ENCODE measurements around the gene BFSP2. TPM values are rescaled to one million over a fixed set of nuclear protein-coding genes. Genes with fewer than 3 reads are reported as not detected.

The BFSP2 gene
- total and polyA plus RNA-seq, 2 donors (not counting 1 experiment from before 2014, with no cell fraction given) = 0.60 to 1.6 TPM

- no peak for ATAC-seq (ENCODE audit: low read depth)
- Histone ChIP-seq H3K4me1 (ENCODE audit: control insufficient read depth in 2 of 2, insufficient read depth in 2 of 2, low read length in 2 of 2) (peaks cover 12 to 15% of the 10 kb centered on the region in 2 donors), H4K20me1 (ENCODE audit: control insufficient read depth, insufficient read depth, low read length, poor library complexity, severe bottlenecking) (no peaks in the 10 kb centered on the region), H2AFZ (ENCODE audit: insufficient read depth, low read depth, low read length, poor library complexity, severe bottlenecking) (no peak overlapping the region), H3K9ac (ENCODE audit: low read length) (no peak overlapping the region), H3K27me3 (replicated peaks in 1 of 4; ENCODE audit: control extremely low read depth in 1 of 4, control insufficient read depth in 3 of 4, insufficient read depth in 4 of 4, low read length in 3 of 4) (no peaks in the 10 kb centered on the region), H3K4me2 (replicated peaks; ENCODE audit: low read depth, low read length, poor library complexity, severe bottlenecking) (no peak overlapping the region), H3K79me2 (ENCODE audit: control insufficient read depth, insufficient read depth, low read length) (no peaks in the 10 kb centered on the region), H3K4me3 (ENCODE audit: control extremely low read depth in 1 of 5, extremely low read depth in 1 of 5, insufficient read depth in 1 of 5, low read depth in 2 of 5, low read length in 4 of 5) (no peak overlapping the region), H3K36me3 (replicated peaks in 1 of 2; ENCODE audit: control extremely low read depth in 1 of 2, control insufficient read depth in 1 of 2, extremely low read depth in 1 of 2, insufficient read depth in 2 of 2, low read length in 1 of 2) (no peaks in the 10 kb centered on the region), H3K9me3 (ENCODE audit: control extremely low read depth in 1 of 3, control insufficient read depth in 2 of 3, insufficient read depth in 1 of 3, low read length in 2 of 3) (no peaks in the 10 kb centered on the region), H3K27ac (ENCODE audit: low read length in 2 of 2) (no peak overlapping the region)
- no CpG with 5 or more reads among the region's 1 CpG for WGBS (ENCODE audit: insufficient coverage)
- H3K27ac Mint-ChIP-seq = no peak overlapping the region
- TF ChIP-seq, protein P1, sequence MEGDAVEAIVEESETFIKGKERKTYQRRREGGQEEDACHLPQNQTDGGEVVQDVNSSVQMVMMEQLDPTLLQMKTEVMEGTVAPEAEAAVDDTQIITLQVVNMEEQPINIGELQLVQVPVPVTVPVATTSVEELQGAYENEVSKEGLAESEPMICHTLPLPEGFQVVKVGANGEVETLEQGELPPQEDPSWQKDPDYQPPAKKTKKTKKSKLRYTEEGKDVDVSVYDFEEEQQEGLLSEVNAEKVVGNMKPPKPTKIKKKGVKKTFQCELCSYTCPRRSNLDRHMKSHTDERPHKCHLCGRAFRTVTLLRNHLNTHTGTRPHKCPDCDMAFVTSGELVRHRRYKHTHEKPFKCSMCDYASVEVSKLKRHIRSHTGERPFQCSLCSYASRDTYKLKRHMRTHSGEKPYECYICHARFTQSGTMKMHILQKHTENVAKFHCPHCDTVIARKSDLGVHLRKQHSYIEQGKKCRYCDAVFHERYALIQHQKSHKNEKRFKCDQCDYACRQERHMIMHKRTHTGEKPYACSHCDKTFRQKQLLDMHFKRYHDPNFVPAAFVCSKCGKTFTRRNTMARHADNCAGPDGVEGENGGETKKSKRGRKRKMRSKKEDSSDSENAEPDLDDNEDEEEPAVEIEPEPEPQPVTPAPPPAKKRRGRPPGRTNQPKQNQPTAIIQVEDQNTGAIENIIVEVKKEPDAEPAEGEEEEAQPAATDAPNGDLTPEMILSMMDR (IDR thresholded peaks at IDR 0.05) = no peak
- TF ChIP-seq EZH2 (IDR thresholded peaks at IDR 0.05; ENCODE audit: borderline replicate concordance, insufficient read depth, low read depth, low read length, poor library complexity, severe bottlenecking) = no peak
- ChIA-PET CTCF (no interaction called here), POLR2A (no interaction called here)
- H3K9me3 Mint-ChIP-seq (ENCODE audit: insufficient read depth) = no peaks in the 10 kb centered on the region
- H3K4me3 Mint-ChIP-seq = no peak overlapping the region
- H3K27me3 Mint-ChIP-seq = no peaks in the 10 kb centered on the region
- H3K4me1 Mint-ChIP-seq = peaks cover 13% of the 10 kb centered on the region
- intact Hi-C loops (cut with micrococcal nuclease) = no loop called here
- DNase-seq = no peak
Measured at GRCh38 chr3:133503409-133503808, 103.6 kb downstream of the BFSP2 start.

DNA sequence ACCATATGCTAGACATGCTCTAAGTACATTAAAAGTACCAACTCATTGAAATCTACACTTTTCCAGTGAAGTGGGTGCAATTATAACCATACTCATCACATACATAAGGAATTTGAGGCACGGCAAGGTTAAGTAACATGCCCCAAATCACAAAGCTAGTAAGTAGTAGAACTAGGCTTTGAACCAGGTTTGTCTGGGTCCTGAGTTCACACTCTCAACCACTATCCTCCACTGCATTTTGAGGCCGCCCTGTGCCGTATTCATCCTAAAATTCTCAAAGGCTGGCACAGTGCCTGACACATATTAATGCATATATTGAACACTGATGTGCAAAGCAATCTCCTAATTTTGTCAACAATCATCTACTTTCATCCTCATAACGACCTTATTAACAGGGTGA, 104.9 kb downstream of the BFSP2 start:
- no peaks in the 10 kb centered on the region for H3K27me3 ChIP-seq (replicated peaks in 1 of 4; ENCODE audit: control extremely low read depth in 1 of 4, control insufficient read depth in 3 of 4, insufficient read depth in 4 of 4, low read length in 3 of 4)
- H3K4me2 ChIP-seq (replicated peaks; ENCODE audit: low read depth, low read length, poor library complexity, severe bottlenecking) = no peak overlapping the region
- POLR2A ChIA-PET = no interaction called here
- Mint-ChIP-seq H3K27me3 (no peaks in the 10 kb centered on the region), H3K9me3 (ENCODE audit: insufficient read depth) (no peaks in the 10 kb centered on the region), H3K4me3 (no peak overlapping the region), H3K4me1 (peaks cover 13% of the 10 kb centered on the region), H3K27ac (no peak overlapping the region)
- no peak overlapping the region for H3K27ac ChIP-seq (ENCODE audit: low read length in 2 of 2)
- H3K4me3 ChIP-seq (ENCODE audit: control extremely low read depth in 1 of 5, extremely low read depth in 1 of 5, insufficient read depth in 1 of 5, low read depth in 2 of 5, low read length in 4 of 5) = no peak overlapping the region
- 100% methylated on average over 2 of the region's 4 CpGs for WGBS (ENCODE audit: insufficient coverage)
- intact Hi-C loops (cut with micrococcal nuclease) = loop anchor here (5.0 kb wide), 1 partner anchor 68 kb away; the partner anchor contains the start of gene CDV3
- no peaks in the 10 kb centered on the region for H3K36me3 ChIP-seq (replicated peaks in 1 of 2; ENCODE audit: control extremely low read depth in 1 of 2, control insufficient read depth in 1 of 2, extremely low read depth in 1 of 2, insufficient read depth in 2 of 2, low read length in 1 of 2)
- H3K4me1 ChIP-seq (ENCODE audit: control insufficient read depth in 2 of 2, insufficient read depth in 2 of 2, low read length in 2 of 2) = peaks cover 12 to 15% of the 10 kb centered on the region in 2 donors
- no peak for DNase-seq
- CTCF ChIA-PET = interaction anchor here (1.0 kb wide), 1 partner anchor 17 kb away, joined by 3 read pairs; no protein-coding TSS in a partner anchor
- no peak overlapping the region for H3K9ac ChIP-seq (ENCODE audit: low read length)
- no peaks in the 10 kb centered on the region for H4K20me1 ChIP-seq (ENCODE audit: control insufficient read depth, insufficient read depth, low read length, poor library complexity, severe bottlenecking)
- TF ChIP-seq, protein P1 (IDR thresholded peaks at IDR 0.05) = no peak
- TF ChIP-seq EZH2 (IDR thresholded peaks at IDR 0.05; ENCODE audit: borderline replicate concordance, insufficient read depth, low read depth, low read length, poor library complexity, severe bottlenecking) = no peak
- no peaks in the 10 kb centered on the region for H3K9me3 ChIP-seq (ENCODE audit: control extremely low read depth in 1 of 3, control insufficient read depth in 2 of 3, insufficient read depth in 1 of 3, low read length in 2 of 3)
- no peak overlapping the region for H2AFZ ChIP-seq (ENCODE audit: insufficient read depth, low read depth, low read length, poor library complexity, severe bottlenecking)
- no peaks in the 10 kb centered on the region for H3K79me2 ChIP-seq (ENCODE audit: control insufficient read depth, insufficient read depth, low read length)
- ATAC-seq (ENCODE audit: low read depth) = no peak
